Subcutaneous adipose tissue (tissue), 4 donors: ENCODE measurements around the gene HSD17B12. TPM values are rescaled to one million over a fixed set of nuclear protein-coding genes. Genes with fewer than 3 reads are reported as not detected.

ENCODE experiments used
- CTCF ChIP-seq: fragments of 450-650 bp; IDR thresholded peaks from one replicate; pipeline ENCODE4 v1.5.1; 2016; ENCODE audit warnings: low read depth, mild to moderate bottlenecking, control low read depth, antibody characterized with exemption, moderate library complexity
- total RNA-seq, 4 donors: library from RNA; depleted of rRNA; stranded (reverse); fragments of >200 nt; gene quantifications; one replicate each; pipeline ENCODE4 v1.1.0, GENCODE V29; 2016

HSD17B12 gene
- total RNA-seq, 4 donors from 2014 or later = 41.2 to 65.6 (median 57.6) TPM

- no peak for TF ChIP-seq CTCF
Measured at GRCh38 chr11:43748095-43748494, 67.6 kb downstream of the HSD17B12 start.

GRCh38 chr11:43751726-43752125, 71.2 kb downstream of the HSD17B12 start:
- TF ChIP-seq CTCF = no peak

GRCh38 chr11:43756575-43756974, 76.0 kb downstream of the HSD17B12 start:
- TF ChIP-seq CTCF = no peak

GRCh38 chr11:43758927-43759326, 78.4 kb downstream of the HSD17B12 start:
- TF ChIP-seq CTCF = no peak

- no peak for TF ChIP-seq CTCF
Measured at GRCh38 chr11:43760902-43761301, 80.4 kb downstream of the HSD17B12 start.

- no peak for TF ChIP-seq CTCF
Measured at GRCh38 chr11:43765194-43765593, 84.7 kb downstream of the HSD17B12 start.

GRCh38 chr11:43770173-43770572, 89.6 kb downstream of the HSD17B12 start:
- no peak for TF ChIP-seq CTCF
